Testis (tissue), 2 donors: ENCODE measurements around the gene WDR19.

ENCODE experiments used
- CTCF ChIP-seq, 3 experiments: fragments of 450-650 bp in 2 of 3; fragments of 200-600 bp in 1 of 3; sonication (generic) in 1 of 3; IDR thresholded peaks; one replicate each; pipeline ENCODE4 v1.5.1; 2016 to 2019; ENCODE audit warnings: antibody characterized with exemption in 3 of 3, mild to moderate bottlenecking in 2 of 3, moderate library complexity in 1 of 3
- POLR2A ChIP-seq: fragments of 450-650 bp; IDR thresholded peaks from one replicate; pipeline ENCODE4 v1.6.1; 2017; ENCODE audit warnings: antibody characterized with exemption, mild to moderate bottlenecking, moderate library complexity

GRCh38 chr4:39324446-39324845 is 142.1 kb downstream of the WDR19 start:
- TF ChIP-seq POLR2A (no peak), CTCF (IDR thresholded peaks at IDR 0.05) (no peak)
